ENCODE measurements around the gene LIMK2.
"Not testable (repeated sequence)": the region's sequence is repeated elsewhere in the genome, so short reads cannot be mapped to it uniquely, and the experiment has no call there.

The LIMK2 gene

GRCh38 chr22:31245998-31246397 lies 33.9 kb downstream of the LIMK2 start:
- not testable (repeated sequence) for H3K27ac Mint-ChIP-seq

GRCh38 chr22:31246687-31247086 lies 34.6 kb downstream of the LIMK2 start:
- Mint-ChIP-seq H3K9me3 (ENCODE audit: low read depth) (no peaks in the 10 kb centered on the region), H3K4me3 (no peak overlapping the region), H3K27me3 (no peaks in the 10 kb centered on the region), H3K36me3 (peaks cover 2% of the 10 kb centered on the region), H3K4me1 (ENCODE audit: low read depth) (peaks cover 22% of the 10 kb centered on the region), H3K27ac (no peak overlapping the region)

More at GRCh38 chr22:31245998-31246397, 33.9 kb downstream of the LIMK2 start:
- peaks cover 22% of the 10 kb centered on the region for H3K4me1 Mint-ChIP-seq (ENCODE audit: low read depth)
- not testable (repeated sequence) for H3K36me3 Mint-ChIP-seq; H3K4me3 Mint-ChIP-seq; H3K9me3 Mint-ChIP-seq (ENCODE audit: low read depth); H3K27me3 Mint-ChIP-seq

- Mint-ChIP-seq H3K27ac (peak overlapping the region; percentile 4), H3K36me3 (no peaks in the 10 kb centered on the region), H3K4me3 (peak overlapping the region; percentile 79), H3K9me3 (ENCODE audit: low read depth) (no peaks in the 10 kb centered on the region), H3K27me3 (no peaks in the 10 kb centered on the region), H3K4me1 (ENCODE audit: low read depth) (peaks cover 22% of the 10 kb centered on the region)
Measured at GRCh38 chr22:31247726-31248125, 35.6 kb downstream of the LIMK2 start.

GRCh38 chr22:31248138-31248745 lies 36.1 kb downstream of the LIMK2 start:
- peak overlapping the region; percentile 79 for H3K4me3 Mint-ChIP-seq

GRCh38 chr22:31248965-31249958 lies 37.2 kb downstream of the LIMK2 start:
- no peak overlapping the region for H3K27ac Mint-ChIP-seq
- peaks cover 22% of the 10 kb centered on the region for H3K4me1 Mint-ChIP-seq (ENCODE audit: low read depth)
- no peaks in the 10 kb centered on the region for H3K9me3 Mint-ChIP-seq (ENCODE audit: low read depth)
- H3K36me3 Mint-ChIP-seq, result no peaks in the 10 kb centered on the region
- no peak overlapping the region for H3K4me3 Mint-ChIP-seq
- no peaks in the 10 kb centered on the region for H3K27me3 Mint-ChIP-seq

More at GRCh38 chr22:31248138-31248745, 36.1 kb downstream of the LIMK2 start:
- H3K27me3 Mint-ChIP-seq, result no peaks in the 10 kb centered on the region
- no peaks in the 10 kb centered on the region for H3K9me3 Mint-ChIP-seq (ENCODE audit: low read depth)
- peaks cover 22% of the 10 kb centered on the region for H3K4me1 Mint-ChIP-seq (ENCODE audit: low read depth)
- peak overlapping the region; percentile 4 for H3K27ac Mint-ChIP-seq
- no peaks in the 10 kb centered on the region for H3K36me3 Mint-ChIP-seq

- Mint-ChIP-seq H3K9me3 (ENCODE audit: low read depth) (no peaks in the 10 kb centered on the region), H3K4me1 (ENCODE audit: low read depth) (peaks cover 14% of the 10 kb centered on the region), H3K36me3 (no peaks in the 10 kb centered on the region), H3K27ac (no peak overlapping the region), H3K4me3 (no peak overlapping the region), H3K27me3 (no peaks in the 10 kb centered on the region)
Measured at GRCh38 chr22:31250740-31251600, 38.9 kb downstream of the LIMK2 start.

GRCh38 chr22:31253949-31254348 lies 41.9 kb downstream of the LIMK2 start:
- Mint-ChIP-seq H3K36me3 (peaks cover 2% of the 10 kb centered on the region), H3K9me3 (ENCODE audit: low read depth) (no peaks in the 10 kb centered on the region), H3K4me3 (no peak overlapping the region), H3K27me3 (no peaks in the 10 kb centered on the region), H3K4me1 (ENCODE audit: low read depth) (no peaks in the 10 kb centered on the region), H3K27ac (no peak overlapping the region)

- Mint-ChIP-seq H3K4me1 (ENCODE audit: low read depth) (no peaks in the 10 kb centered on the region), H3K9me3 (ENCODE audit: low read depth) (no peaks in the 10 kb centered on the region), H3K27me3 (no peaks in the 10 kb centered on the region), H3K4me3 (no peak overlapping the region), H3K36me3 (peaks cover 10% of the 10 kb centered on the region), H3K27ac (no peak overlapping the region)
Measured at GRCh38 chr22:31259798-31260473, 47.8 kb downstream of the LIMK2 start.

- Mint-ChIP-seq H3K9me3 (ENCODE audit: low read depth) (no peaks in the 10 kb centered on the region), H3K4me1 (ENCODE audit: low read depth) (no peaks in the 10 kb centered on the region), H3K27me3 (no peaks in the 10 kb centered on the region), H3K27ac (peak overlapping the region; percentile 36), H3K36me3 (peaks cover 10% of the 10 kb centered on the region), H3K4me3 (no peak overlapping the region)
Measured at GRCh38 chr22:31260474-31260856, 48.4 kb downstream of the LIMK2 start.

- no peaks in the 10 kb centered on the region for H3K4me1 Mint-ChIP-seq (ENCODE audit: low read depth)
- no peaks in the 10 kb centered on the region for H3K9me3 Mint-ChIP-seq (ENCODE audit: low read depth)
- H3K4me3 Mint-ChIP-seq, result no peak overlapping the region
- H3K27me3 Mint-ChIP-seq, result no peaks in the 10 kb centered on the region
- H3K27ac Mint-ChIP-seq, result no peak overlapping the region
- peaks cover 14% of the 10 kb centered on the region for H3K36me3 Mint-ChIP-seq
Measured at GRCh38 chr22:31262312-31263133, 50.4 kb downstream of the LIMK2 start.

- no peaks in the 10 kb centered on the region for H3K9me3 Mint-ChIP-seq (ENCODE audit: low read depth)
- H3K36me3 Mint-ChIP-seq, result peaks cover 14% of the 10 kb centered on the region
- no peaks in the 10 kb centered on the region for H3K27me3 Mint-ChIP-seq
- no peak overlapping the region for H3K4me3 Mint-ChIP-seq
- H3K27ac Mint-ChIP-seq, result no peak overlapping the region
- H3K4me1 Mint-ChIP-seq (ENCODE audit: low read depth), result peaks cover 3% of the 10 kb centered on the region
Measured at GRCh38 chr22:31263896-31264640, 52.0 kb downstream of the LIMK2 start.

GRCh38 chr22:31268281-31268680 lies 56.2 kb downstream of the LIMK2 start:
- no peak overlapping the region for H3K4me3 Mint-ChIP-seq
- H3K4me1 Mint-ChIP-seq (ENCODE audit: low read depth), result peaks cover 35% of the 10 kb centered on the region
- peak overlapping the region; percentile 10 for H3K27ac Mint-ChIP-seq
- no peaks in the 10 kb centered on the region for H3K27me3 Mint-ChIP-seq
- no peaks in the 10 kb centered on the region for H3K9me3 Mint-ChIP-seq (ENCODE audit: low read depth)
- H3K36me3 Mint-ChIP-seq, result peaks cover 6% of the 10 kb centered on the region

- Mint-ChIP-seq H3K27ac (peak overlapping the region; percentile 86), H3K9me3 (ENCODE audit: low read depth) (no peaks in the 10 kb centered on the region), H3K27me3 (no peaks in the 10 kb centered on the region), H3K4me1 (ENCODE audit: low read depth) (peaks cover 48% of the 10 kb centered on the region), H3K4me3 (no peak overlapping the region), H3K36me3 (peaks cover 8% of the 10 kb centered on the region)
Measured at GRCh38 chr22:31269892-31270579, 57.9 kb downstream of the LIMK2 start.

All from activated naive CD8-positive, alpha-beta T cell (primary cell).